A673 (cell line): Measurements from ENCODE around the gene RALBP1. TPM values are rescaled to one million over a fixed set of nuclear protein-coding genes. Genes with fewer than 3 reads are reported as not detected.

Experiments
- BruUV-seq: library from RNA; stranded (reverse); fragments of 400-500 nt; replicated peaks from 2 replicates; lab custom pipeline; 2021; lab: Mats Ljungman, UMichigan
- CTCF ChIA-PET: fragments of 300-600 bp; sonication (Branson Sonifier 250); formaldehyde crosslinking; loops from one replicate; lab custom pipeline; 2022; ENCODE audit warnings: antibody characterized with exemption; lab: Charles Lee
- POLR2A ChIA-PET: fragments of 300-600 bp; sonication (Branson Sonifier 250); formaldehyde crosslinking; loops from one replicate; lab custom pipeline; 2022; ENCODE audit warnings: antibody characterized with exemption; ENCODE audit not compliant: low non-redundant PET; lab: Charles Lee
- DNase-seq: peaks from one replicate; pipeline ENCODE4 v3.0.0-alpha.2; 2015; ENCODE audit warnings: low spot score
- H3K27ac ChIP-seq: fragments of 200-600 bp; sonication (generic); 2 replicates; pipeline ENCODE4 v1.5.1; 2016; ENCODE audit warnings: mixed run types, low read depth, mild to moderate bottlenecking, mixed read lengths, antibody characterized with exemption, low read length; ENCODE audit not compliant: poor library complexity, severe bottlenecking
- H3K27me3 ChIP-seq: fragments of 200-600 bp; sonication (generic); replicated peaks from 2 replicates; pipeline ENCODE4 v1.6.1; 2017; ENCODE audit warnings: mixed run types, low read depth, mild to moderate bottlenecking, mixed read lengths, antibody characterized with exemption, low read length; ENCODE audit not compliant: insufficient read depth, poor library complexity
- H3K36me3 ChIP-seq: fragments of 200-600 bp; sonication (generic); 2 replicates; pipeline ENCODE4 v1.6.1; 2016; ENCODE audit warnings: mixed run types, mild to moderate bottlenecking, mixed read lengths, antibody characterized with exemption, low read length; ENCODE audit not compliant: insufficient read depth, poor library complexity, severe bottlenecking
- H3K4me1 ChIP-seq: fragments of 200-600 bp; sonication (generic); 2 replicates; pipeline ENCODE4 v1.6.1; 2017; ENCODE audit warnings: mixed run types, mild to moderate bottlenecking, mixed read lengths, antibody characterized with exemption, low read length; ENCODE audit not compliant: insufficient read depth, poor library complexity, severe bottlenecking
- H3K4me3 ChIP-seq: fragments of 200-600 bp; sonication (generic); 2 replicates; pipeline ENCODE4 v1.5.1; 2016; ENCODE audit warnings: low read depth, mixed run types, mild to moderate bottlenecking, mixed read lengths, low read length; ENCODE audit not compliant: poor library complexity, severe bottlenecking
- H3K9me3 ChIP-seq: fragments of 200-600 bp; sonication (generic); 2 replicates; pipeline ENCODE4 v1.6.1; 2016; ENCODE audit warnings: mixed run types, low read depth, mild to moderate bottlenecking, mixed read lengths, antibody characterized with exemption, low read length; ENCODE audit not compliant: poor library complexity, severe bottlenecking
- EZH2 ChIP-seq: fragments of 200-600 bp; sonication (generic); IDR thresholded peaks from 2 replicates; pipeline ENCODE4 v1.6.1; 2017; ENCODE audit warnings: borderline replicate concordance, low read depth, mild to moderate bottlenecking, mixed read lengths, antibody characterized with exemption, low read length; ENCODE audit not compliant: poor library complexity, severe bottlenecking
- intact Hi-C: fragments of 100-400 bp; cut with micrococcal nuclease; formaldehyde crosslinking; loops from one replicate; pipeline ENCODE4 v1.10.0; 2022; ENCODE audit not compliant: unreplicated experiment
- total RNA-seq: library from RNA; stranded (reverse); gene quantifications from 2 replicates; pipeline ENCODE4 v1.2.3, GENCODE V29; 2021
- TF ChIP-seq, protein P1 (sequence below): fragments of 300-800, 200-600 bp; sonication (generic); conservative IDR thresholded peaks from 2 replicates; pipeline ENCODE4 v1.5.1; 2017; ENCODE audit warnings: low read depth, mild to moderate bottlenecking, antibody characterized with exemption, low read length, moderate library complexity, mixed read lengths

The RALBP1 gene
- total RNA-seq, 1 experiment from 2014 or later: 53.5 TPM

DNA sequence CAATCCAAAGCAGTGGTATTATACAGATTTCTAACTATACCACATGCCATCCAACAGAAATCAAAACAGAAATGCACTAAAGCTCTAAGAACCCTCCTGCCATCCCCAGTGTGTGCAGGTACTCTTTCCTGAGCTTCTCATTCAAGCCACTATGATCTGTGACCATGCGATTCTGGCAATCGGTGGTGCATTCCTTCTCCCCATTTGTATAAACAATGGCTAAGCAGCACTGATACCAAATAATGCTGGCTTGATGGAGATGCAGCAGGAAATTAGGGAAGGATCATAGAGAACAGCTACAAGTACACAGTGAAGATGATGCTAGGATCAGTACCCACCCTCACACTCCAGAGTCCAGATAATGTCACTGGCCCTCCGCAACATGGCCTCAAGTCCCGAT lies 87.3 kb downstream of the RALBP1 start:
- CTCF ChIA-PET: no interaction called here

DNA sequence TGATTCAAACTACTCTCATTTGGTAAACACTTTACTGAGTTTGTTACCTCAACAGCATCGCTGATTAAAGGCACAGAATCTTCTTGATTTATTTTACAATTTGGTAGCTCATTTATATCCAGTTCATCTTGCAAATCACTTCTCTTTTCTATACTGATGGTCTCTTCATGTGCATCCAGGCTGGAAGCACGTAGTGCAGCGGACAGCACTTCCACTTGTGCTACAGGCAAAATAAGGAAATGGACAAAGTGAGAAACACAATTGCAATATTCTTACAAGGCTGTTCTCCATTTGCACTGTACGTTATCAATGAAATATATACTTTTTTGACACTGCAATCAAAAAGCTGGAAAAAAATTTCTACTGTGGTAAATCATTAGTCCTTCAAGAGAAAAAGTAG lies 88.0 kb downstream of the RALBP1 start:
- Histone ChIP-seq H3K9me3 (no peaks in the 10 kb centered on the region), H3K4me1 (no peaks in the 10 kb centered on the region), H3K4me3 (no peak overlapping the region), H3K27ac (no peak overlapping the region), H3K27me3 (no peaks in the 10 kb centered on the region), H3K36me3 (peaks cover 24% of the 10 kb centered on the region)
- no peak for TF ChIP-seq EZH2
- TF ChIP-seq, protein P1, sequence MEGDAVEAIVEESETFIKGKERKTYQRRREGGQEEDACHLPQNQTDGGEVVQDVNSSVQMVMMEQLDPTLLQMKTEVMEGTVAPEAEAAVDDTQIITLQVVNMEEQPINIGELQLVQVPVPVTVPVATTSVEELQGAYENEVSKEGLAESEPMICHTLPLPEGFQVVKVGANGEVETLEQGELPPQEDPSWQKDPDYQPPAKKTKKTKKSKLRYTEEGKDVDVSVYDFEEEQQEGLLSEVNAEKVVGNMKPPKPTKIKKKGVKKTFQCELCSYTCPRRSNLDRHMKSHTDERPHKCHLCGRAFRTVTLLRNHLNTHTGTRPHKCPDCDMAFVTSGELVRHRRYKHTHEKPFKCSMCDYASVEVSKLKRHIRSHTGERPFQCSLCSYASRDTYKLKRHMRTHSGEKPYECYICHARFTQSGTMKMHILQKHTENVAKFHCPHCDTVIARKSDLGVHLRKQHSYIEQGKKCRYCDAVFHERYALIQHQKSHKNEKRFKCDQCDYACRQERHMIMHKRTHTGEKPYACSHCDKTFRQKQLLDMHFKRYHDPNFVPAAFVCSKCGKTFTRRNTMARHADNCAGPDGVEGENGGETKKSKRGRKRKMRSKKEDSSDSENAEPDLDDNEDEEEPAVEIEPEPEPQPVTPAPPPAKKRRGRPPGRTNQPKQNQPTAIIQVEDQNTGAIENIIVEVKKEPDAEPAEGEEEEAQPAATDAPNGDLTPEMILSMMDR: no peak
- POLR2A ChIA-PET: no interaction called here
- no TSS peak for BruUV-seq
- CTCF ChIA-PET: no interaction called here
- intact Hi-C loops: no loop called here
- DNase-seq: no peak

More for the DNA sequence above, 87.3 kb downstream of the RALBP1 start:
- POLR2A ChIA-PET: no interaction called here
- no peak for DNase-seq
- BruUV-seq: no TSS peak
- no peaks in the 10 kb centered on the region for H3K4me1 ChIP-seq
- no peak overlapping the region for H3K27ac ChIP-seq
- intact Hi-C loops: no loop called here
- peaks cover 24% of the 10 kb centered on the region for H3K36me3 ChIP-seq
- H3K4me3 ChIP-seq: no peak overlapping the region
- no peaks in the 10 kb centered on the region for H3K9me3 ChIP-seq
- no peaks in the 10 kb centered on the region for H3K27me3 ChIP-seq
- TF ChIP-seq EZH2: no peak
- TF ChIP-seq, protein P1: no peak

DNA sequence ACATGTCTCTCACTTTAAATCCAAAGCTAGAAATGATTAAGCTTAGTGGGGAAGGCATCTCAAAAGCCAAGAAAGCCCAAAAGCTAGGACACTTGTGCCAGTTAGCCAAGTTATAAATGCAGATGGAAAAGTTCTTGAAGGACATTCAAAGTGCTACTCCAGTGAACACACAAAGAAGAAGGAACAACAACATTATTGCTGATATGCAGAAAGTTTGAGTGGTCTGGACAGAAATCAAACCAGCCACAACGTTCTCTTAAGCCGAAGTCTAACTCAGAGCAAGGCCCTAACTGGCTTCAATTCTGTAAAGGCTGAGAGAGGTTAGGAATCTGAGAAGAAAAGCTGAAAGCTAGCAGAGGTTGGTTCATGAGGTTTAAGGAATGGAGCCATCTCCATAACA lies 90.1 kb downstream of the RALBP1 start:
- intact Hi-C loops: no loop called here
- TF ChIP-seq EZH2: no peak
- TF ChIP-seq, protein P1: no peak
- BruUV-seq: no TSS peak
- Histone ChIP-seq H3K4me1 (no peaks in the 10 kb centered on the region), H3K27me3 (no peaks in the 10 kb centered on the region), H3K36me3 (peaks cover 35% of the 10 kb centered on the region), H3K27ac (no peak overlapping the region), H3K9me3 (no peaks in the 10 kb centered on the region), H3K4me3 (no peak overlapping the region)
- ChIA-PET CTCF (no interaction called here), POLR2A (no interaction called here)
- DNase-seq: no peak
